Activated CD4-positive, alpha-beta T cell treated with anti-CD3 and anti-CD28 coated beads for 24 hours (primary cell): ENCODE data around the gene KLF16.
A peak's percentile ranks its signal among the peaks of the same experiment; 100 is the strongest.

Source experiments
- DNase-seq, 2 donors: peaks; one replicate each; pipeline ENCODE4 v3.0.0-alpha.2; 2020; ENCODE audit warnings: low read depth in 2 of 2

KLF16 gene

DNA sequence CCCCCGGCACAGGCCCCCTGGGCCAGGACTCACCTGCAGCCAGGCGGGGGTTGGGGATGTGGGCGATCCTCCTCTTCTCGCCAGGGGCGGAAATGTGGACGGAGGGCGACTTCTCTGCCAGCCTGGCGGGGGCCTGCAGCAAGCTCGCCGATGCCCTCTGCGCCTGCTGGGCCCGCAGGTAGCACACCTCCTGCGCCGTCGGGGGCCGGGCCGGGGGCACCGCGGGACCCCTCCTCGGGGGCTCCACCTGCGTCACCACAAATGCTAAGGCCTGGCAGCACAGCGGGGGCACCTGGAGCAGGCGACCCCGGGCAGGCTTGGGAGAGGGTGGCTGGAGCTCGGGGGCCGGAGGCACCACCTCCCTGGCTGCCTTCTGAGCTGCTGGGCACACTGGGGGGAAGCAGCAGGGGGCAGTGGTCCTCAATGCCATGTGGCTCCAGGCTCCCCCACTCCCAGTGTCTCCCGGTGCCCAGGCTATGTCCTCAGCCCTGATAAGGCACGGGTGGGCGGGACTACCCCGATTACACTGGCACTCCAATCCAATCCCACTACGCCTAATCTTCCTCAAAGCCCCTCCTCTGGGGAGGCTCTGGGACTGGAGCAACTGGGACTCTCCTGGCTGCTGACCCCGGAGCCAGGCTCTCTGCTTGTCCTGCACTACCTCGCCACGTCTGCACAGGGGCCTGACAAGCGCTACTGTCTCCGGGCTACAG, 39.7 kb downstream of the KLF16 start:
- DNase-seq, result no peak

DNA sequence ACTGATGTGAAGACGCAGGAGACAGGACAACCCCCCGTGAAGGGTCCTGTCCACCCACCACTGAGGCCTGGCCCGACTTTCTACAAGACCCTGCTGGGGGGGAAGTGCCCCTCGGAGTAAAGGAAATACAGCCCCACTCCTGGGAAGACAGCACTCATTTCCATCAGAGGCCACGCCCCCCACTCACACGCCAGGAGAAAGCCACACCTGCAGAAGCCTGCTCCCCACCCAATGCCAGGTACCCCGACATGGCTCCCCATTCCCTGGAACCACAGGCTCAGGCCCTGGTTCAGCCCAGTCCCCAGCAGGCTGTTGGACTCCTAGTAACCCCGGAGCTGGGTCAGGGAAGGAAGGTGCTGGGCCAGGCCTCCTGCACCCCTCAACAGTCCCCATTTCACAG, 40.4 kb downstream of the KLF16 start:
- DNase-seq, result no peak

DNA sequence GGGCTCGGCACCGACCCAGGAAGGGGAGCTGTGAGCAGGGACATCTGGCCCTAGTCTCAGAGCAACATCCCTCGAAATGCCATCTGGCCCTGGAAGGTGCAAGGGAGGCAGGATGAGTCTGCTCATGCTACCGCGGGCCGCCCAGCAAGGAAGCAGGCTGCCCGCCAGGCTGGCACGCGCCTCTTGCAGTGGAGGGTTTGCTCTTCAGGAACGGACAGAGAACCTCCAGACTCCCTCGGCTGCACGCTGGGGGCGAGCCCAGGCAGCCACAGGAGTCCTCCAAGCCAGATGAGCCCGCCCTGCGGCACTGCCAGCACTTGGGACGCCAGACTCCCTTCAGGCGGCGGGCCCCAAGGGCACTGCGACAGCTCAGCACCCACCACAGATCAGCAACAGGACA, 41.2 kb downstream of the KLF16 start:
- no peak for DNase-seq

DNA sequence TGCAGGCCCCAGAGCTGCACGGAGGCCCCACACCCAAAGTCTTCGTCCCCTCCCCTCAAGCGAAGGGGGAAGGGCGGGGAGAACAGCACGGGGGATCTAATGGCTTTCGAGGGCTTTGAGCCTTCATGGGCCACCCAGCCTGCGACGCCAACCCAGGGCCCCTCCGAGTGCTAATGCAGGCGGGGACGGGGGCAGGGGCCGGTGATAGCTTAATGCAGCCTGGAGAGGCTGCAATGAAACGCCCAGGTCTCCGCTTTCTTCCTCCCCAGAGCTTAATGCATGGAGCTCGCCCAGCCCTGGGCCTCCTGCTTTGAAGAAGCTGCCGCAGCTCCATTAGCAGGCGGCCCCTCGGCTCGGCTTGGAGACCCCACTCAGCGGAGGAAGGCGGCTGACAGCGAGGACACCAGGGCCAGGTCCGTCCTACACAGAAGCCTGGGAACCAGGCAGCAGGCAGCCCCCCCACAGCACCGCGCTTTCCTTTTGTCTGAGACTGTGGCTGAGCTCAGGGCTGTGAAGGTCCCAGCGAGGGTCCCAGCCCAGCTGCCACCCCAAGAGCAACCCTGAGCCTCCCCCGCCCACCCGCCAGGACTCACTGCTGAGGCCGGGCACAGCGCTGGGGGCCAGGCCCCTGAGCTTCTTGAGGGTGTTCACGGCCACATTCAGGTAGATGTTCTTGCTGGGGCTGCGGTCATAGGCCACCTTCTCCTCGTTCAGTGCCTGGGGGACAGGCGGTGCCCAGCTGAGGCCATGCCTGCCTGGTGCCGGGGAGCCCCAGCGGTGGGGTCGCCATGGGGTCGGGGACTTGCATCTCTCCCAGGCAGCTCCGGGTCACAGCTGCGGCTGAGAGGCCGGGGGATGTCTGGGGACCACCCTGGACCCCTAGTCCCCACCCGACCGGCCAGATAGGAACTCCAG, 43.8 kb downstream of the KLF16 start:
- no peak for DNase-seq

DNA sequence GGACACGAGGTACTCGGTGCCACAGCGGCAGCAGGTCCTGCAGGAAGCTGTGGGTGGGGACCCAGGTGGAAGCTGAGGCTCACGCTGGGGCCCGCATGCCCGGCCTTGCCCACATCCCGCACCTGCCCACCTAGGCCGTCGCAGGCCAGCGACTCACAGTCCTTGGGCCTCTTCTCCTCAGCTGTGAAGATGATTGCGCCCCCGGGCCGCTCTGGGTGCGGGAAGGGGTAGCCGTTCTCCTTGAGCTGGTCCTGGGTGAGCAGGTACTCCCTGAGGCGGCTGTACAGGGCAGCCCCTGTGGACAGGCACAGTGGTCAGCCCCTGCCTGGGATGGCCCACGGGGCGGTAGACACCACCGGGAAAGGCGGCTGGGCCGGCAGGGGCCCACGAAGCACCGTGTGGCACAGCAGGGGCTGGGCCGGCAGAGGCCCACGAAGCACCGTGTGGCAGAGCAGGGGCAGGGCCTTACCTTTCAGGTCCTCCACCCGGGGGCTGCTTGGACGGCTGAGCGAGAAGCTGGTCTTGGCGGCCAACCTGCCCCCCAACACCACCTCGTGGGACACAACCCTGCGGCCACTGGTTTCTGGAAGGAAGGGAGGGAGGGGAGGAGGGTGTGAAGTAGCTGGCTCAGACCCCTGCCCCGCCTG, 44.7 kb downstream of the KLF16 start:
- no peak for DNase-seq

DNA sequence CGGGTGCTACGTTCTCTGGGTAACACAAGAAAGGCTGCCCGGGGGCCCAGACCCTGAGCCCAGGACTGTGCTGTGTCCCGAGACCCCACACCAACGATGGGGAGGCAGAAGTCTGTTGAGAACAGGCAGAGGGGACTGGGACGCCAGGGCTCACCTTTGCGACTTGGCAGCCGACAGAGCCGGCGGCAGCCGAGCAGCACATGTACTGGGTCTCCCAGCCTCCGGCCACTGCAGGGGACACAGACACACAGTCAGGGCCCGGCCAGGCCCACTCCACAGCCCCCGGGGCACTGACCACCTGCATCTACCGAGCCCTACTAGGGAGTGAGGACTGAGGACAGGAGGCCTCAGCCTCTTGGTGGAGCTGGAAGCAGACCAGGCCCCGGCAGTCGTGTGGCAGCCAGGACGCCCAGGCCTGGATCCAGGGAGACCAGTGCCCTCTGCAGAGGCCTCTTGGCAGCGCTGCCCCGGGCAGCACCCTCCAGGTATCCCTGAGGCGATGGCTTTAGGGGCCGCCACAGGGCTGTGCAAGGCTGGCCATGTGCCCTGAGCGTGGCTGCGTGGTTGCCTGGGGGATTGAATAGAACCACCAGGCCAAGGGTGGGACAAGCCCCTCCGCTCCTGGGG, 45.7 kb downstream of the KLF16 start:
- DNase-seq, result no peak

DNA sequence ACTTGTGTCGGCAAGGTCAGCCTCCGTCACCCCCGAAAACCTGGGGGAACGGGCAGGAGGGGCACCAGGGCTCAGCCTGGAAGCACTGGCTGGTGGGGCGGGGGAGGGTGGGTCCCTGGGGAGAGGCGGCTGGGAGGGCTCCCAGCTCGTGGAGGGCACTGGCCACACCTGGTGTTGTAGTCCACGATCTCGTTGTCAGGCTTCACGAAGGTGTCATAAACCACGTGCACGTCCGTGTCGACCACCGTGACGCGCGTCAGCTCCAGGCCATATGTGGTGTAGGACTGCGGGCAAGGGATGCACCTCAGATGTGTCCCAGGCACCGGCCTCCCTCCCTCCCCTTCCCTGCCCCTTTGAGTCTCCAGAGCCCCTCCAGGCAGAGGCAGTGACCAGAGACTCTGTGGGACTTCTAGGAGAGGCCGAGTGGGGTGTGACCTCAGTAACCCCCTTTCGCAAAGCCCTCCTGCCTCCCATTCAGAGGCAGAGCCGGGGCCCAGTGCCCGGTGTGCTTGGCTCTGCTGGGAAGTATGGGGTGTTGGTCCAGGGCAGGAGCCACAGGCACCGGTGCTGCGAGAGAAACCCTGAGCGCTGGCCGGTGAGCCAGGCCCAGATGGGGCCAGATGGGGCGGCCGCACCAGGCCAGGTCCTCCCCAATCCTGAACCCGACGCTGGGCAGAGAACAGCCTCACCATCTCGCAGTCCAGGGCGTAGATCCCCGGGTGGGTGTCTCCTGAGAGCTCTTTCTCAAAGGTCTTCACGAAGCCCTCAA, 46.7 kb downstream of the KLF16 start:
- no peak for DNase-seq

DNA sequence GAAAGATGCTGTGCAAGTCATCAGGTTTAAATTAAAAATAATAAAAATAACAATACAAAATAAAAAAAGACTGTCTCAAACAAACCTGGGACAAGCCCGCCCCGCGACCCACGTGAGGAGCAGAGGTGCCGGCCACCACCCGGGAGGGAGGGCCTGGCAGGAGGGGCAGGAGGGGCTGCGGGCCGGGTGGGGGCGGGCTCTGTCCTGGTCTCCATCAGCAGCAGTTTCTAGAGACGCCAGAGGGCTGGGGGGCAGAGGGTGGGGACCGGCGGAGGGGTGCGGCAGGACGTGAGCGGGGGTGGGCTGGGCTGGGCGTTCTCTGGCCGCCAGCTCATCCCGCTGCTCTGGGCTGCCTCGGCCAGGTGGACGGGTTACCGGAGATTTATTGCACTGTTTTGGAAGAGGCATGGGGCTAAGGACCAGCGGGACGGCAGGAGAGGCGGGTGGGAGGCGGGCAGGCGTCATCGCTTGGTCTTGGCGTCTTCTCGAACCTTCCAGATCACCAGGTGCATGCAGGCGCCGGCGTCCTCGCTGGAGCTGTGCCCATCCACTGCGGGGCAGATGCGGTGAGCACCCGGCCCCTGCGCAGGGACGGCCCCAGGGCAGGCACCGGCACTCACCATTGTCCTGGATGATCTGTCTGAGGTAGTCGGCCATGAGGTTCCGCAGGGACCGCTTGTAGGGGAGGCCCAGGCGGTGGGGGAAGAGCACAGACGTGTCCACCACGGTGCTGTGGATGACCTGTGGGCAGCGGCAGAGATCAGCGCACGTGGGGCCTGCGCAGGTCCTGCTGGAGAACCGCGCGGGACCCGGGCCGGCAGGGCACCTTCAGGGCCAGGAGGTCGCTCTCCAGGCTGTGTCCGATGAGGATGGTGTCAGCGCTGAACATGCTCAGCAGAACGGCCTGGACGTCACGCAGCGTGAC, 47.5 kb downstream of the KLF16 start:
- no peak for DNase-seq

DNA sequence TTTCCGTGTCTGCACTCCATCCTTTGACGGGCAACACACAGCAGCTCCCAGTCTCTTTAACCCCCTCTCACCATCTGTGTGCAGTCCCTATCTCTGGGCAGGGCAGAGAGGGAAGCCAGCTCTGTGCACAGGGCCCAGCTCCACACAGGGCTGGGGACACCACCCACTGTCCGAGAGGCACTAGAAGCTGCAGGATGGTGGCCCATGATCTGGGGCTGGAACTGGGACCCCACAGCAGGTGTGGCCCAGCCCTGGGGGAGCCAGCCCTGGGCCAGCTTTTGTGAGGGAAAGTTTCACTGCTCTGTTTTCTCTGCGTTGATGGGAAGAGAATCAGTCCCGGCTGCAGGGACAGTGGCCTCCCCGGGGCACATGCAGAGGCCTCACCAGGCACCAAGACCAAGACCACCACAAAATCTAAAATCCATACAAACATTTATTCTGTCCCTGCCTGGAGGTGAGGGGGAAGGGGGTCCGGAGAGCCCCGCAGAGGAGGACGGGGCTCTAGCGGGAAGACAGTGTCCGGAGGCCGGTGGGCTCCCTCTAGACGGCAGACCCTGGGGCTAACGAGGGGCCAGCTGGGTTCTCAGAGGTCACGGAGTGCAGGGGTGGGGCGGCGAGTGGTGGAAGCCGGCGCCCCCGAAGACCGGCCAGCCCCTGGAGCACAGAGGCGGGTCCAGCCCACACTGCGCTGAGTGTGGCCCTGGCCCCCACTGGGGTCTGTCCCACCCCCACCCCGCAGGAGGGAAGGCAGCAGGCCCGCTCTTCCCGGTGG, 48.4 kb downstream of the KLF16 start:
- no peak for DNase-seq

DNA sequence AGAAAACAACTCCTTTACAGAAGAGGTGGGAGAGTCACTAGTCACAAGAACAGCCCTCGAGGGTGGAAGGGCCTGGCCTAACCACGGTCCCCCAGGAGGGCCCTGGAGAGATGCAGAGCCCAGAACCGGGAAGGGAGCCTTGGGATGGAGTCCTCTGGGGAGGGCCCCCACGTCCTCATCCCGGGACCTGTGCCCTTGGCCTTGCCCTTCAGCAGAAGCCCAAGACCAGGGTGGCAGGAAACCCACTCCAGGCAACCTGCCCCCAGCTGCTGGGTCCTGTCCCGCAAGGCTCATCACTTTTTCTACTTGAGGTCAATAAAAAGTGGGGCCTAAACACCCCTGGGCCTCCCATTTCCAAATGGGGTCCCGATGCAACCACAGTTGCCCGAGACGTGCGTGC, 49.0 kb downstream of the KLF16 start:
- no peak for DNase-seq

DNA sequence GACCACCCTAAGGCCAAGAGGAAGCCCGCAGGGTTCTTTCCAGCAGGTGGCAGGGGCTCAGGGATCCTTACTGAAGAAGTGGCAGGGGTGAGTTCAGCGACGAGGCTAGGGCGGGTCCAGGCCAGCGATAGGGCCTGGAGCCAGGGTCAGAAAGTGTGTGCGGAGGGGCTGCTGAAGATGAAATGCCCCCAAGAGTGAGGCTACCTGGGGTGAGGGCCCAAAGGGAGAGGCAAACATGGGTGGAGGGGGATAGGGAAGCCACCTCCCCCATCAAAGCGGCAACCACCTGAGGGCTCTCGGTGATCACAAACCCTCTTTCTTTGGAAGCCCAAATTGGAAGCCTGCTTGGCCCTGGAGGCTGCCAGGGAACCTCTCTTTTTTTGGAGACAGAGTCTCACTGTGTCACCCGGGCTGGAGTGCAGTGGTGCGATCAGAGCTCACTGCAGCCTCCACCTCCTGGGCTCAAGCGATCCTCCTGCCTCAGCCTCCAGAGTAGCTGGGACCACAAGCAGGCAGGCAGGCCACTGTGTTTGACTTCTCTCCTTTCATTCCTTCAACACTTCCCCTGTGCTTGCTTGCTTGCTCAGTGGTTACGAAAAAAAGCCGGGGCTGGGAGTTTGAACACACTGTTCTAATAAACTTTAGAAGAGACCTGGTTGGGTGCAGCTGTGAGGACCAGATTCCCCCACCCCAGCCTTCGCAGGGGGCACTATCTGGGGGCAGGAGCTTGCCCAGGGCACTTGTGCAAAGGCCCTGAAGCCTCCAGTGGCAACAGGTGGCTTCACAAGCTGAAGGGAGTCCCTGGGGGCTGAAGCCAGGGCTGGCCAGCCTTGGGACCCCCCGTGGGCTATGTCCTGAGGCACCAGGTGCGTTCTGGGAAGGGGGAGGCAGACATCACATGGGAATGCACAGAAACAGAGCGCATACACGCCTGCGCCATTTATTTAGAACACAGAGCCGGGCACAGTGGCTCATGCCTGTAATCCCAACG, 49.9 kb downstream of the KLF16 start:
- no peak for DNase-seq

DNA sequence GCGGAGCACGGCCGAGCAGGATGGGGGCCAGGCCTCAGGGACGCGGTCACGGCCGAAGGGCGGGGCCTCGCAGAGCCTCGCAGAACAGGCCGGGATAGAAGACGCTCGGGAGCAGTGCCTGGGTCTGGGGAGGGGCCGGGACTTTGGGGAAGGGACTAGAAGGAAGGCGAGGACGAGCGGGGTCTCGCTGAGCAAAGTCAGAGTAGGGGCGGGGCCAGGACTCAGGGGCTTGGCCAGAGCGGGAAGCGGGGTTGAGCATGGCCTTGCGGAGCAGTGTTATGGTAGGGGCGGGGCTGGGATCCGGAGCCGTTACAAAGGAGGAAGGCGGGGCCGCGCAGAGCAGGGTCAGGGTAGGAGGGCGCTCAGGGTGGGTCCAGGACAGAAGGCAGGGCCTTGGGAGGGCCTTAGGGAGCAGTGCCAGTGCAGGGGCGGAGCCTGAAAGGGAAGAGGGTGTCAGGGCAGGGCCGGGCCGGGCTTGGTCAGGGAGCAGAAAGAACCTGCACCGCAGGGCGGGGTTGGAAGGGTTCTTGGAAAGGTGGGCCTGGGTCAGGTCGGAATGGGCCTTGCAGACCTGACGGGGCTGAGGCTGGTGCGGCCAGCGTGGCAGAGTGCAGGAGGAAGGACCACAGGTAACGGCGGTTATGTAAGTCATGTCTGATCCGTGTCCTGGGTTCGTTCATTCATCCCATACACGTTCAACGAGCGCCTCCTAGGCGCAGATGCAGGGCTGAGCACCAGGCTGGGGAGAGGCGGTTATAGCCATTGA, 50.8 kb downstream of the KLF16 start:
- DNase-seq, result peak; percentile 64 to 77

DNA sequence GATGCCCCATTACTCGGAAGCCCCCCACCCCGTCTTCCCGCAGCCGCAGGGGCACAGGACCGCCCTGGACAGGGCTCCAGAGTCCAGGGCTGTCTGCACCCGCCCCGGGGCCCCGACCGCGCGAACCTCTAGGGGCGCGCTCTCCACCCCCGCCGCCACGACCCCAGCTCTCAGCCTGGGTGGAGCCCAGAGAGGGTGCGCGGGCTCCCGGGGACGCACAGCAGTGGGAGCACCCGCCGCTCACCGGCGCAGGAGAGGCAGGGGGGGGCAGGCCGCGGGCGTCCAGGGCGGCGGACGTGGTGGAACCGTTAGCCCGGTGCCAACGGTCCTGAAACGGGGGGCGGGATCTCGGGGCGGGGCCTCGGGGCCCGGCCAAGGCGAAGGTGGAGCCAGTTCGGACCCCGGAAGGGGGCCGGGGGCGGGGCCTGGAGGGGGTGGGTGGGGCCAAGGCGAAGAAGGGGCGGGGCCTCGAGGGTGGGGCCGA, 51.4 kb downstream of the KLF16 start, which contains the start of gene ATP8B3:
TSS of gene ATP8B3 (minus strand) at position 335 of the 484 bp plus-strand sequence. CDS start 540 bp downstream, outside the sequence.
- peak; percentile 51 to 66 for DNase-seq

DNA sequence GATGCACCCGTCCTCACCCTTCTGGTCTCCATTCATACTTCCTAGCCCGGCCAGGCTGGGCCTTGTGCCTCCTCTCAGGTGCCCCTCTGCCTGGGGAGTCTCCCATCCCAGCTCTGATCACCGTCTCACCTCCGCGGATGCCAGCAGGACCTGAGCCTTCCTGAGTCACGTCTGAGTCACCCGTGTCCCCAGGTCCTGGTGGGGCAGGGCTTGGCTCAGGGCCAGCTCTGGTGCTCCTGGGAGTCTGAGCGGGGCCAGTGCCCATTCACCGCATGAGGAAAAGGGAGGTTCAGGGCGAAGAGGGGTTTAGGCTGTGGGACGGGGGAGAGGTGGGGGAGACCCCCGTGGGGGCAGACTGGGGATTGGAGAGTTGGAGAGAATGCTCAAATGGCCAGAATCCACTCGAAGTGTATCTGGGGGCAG, 51.9 kb downstream of the KLF16 start:
- DNase-seq, result peak; percentile 18 to 28

DNA sequence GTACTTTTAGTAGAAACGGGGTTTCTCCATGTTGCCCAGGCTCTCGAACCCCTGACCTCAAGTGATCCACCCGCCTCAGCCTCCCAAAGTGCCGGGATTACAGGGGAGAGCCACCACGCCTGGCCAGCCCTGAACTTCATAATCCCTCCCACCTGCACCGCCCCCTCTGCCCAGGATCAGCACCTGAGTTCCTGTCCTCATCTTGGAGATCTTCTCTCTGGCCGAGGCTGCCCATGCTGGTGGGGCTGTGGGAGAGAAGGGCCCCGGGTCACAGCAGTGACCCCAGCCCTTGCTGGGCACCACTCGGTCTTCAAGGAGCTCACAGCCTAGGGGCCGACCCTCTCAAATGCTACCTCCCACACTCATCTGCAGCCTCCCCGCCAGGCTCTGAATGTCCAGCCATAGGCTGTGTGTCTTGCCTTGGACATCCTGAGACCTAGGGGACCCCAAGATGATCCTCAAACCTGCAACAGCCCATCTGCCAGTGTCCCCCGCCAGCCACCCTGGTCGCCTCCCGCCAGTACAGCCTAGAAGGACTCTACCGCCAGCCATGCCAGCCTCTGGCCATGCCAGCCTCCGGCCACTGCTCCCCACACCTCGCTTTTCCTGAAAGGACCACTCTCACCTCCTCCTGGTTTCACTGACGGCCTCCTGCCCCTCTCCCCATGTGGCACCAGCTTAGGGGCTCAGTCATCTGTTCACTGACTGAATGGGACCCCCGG, 52.8 kb downstream of the KLF16 start:
- DNase-seq, result no peak

DNA sequence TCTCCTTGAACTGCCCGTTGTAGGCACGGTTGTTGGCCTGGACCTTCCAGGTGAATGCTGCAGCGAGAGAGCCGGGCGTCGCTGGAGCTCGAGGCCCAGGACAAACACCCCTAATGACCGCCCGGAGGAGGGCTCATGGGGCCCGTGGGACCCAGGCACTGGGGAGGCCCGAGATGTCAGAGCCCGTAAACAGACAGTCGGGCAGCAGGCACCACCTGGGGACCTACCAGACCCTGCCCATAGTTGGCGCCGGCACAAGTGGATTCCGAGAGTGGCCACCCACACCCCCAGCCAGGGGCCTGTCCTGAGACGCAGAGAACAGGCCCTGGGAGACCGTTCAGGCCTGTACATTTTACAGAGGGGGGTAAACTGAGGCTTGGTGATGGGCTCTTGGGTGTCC, 53.7 kb downstream of the KLF16 start:
- no peak for DNase-seq

DNA sequence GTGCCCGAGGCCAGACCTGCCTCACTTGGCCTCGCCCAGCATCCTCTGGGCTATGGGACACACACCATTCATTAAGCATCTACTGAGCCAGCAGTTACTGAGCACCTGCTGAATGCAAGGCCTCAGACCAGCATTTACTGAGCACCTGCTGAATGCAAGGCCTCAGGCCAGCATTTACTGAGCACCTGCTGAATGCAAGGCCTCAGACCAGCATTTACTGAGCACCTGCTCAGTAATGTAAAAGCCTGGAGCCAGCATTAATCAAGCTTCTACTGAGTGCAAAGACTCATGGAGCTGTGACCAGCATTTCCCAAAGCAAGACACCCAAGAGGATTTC, 55.0 kb downstream of the KLF16 start:
- DNase-seq, result no peak
